ENCODE measurements around the gene GTF2F1. TPM values are rescaled to one million over a fixed set of nuclear protein-coding genes. Genes with fewer than 3 reads are reported as not detected.

Gene GTF2F1
- total and polyA plus RNA-seq, 9 of the 15 experiments (the other 6 are each of a cell fraction or from before 2014, with no cell fraction given) = 4.7 to 75.4 (median 68.4) TPM

GRCh38 chr19:6396305-6396704, 3.3 kb upstream of the GTF2F1 start (continued):
- no peak for TF ChIP-seq HBP1 (CRISPR knock-in tag; IDR thresholded peaks at IDR 0.05)
- TF ChIP-seq KAT7 (CRISPR knock-in tag; IDR thresholded peaks at IDR 0.05; ENCODE audit: borderline replicate concordance) = no peak
- TF ChIP-seq, protein P1, sequence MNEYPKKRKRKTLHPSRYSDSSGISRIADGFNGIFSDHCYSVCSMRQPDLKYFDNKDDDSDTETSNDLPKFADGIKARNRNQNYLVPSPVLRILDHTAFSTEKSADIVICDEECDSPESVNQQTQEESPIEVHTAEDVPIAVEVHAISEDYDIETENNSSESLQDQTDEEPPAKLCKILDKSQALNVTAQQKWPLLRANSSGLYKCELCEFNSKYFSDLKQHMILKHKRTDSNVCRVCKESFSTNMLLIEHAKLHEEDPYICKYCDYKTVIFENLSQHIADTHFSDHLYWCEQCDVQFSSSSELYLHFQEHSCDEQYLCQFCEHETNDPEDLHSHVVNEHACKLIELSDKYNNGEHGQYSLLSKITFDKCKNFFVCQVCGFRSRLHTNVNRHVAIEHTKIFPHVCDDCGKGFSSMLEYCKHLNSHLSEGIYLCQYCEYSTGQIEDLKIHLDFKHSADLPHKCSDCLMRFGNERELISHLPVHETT (CRISPR knock-in tag; conservative IDR thresholded peaks at IDR 0.05 in 1 of 2, IDR thresholded peaks at IDR 0.05 in 1 of 2) = no peak
- TF ChIP-seq BMI1 (IDR thresholded peaks at IDR 0.05; ENCODE audit: low read length) = no peak
- no peak for TF ChIP-seq HDAC1 (IDR thresholded peaks at IDR 0.05)

DNA sequence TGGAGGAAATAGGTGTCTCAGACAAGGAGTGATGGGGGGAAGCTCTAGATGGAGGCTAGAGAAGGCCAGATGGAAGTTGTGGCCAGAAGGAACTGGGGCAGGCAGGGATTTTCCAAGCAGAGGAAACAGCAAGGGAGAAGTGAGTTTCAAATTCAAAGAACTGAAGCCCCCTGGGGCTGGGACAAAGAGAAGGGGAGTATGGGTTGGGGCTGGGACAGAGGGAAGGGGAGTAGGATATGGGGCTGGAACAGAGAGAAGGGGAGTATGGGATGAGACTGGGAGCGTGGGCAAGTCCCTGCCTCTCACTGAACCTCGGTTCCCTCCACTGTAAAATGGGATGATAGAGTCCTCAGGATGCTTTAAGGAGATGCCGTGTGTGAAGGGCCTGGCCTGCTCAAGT, 1.9 kb upstream of the GTF2F1 start:
- H3K27me3 ChIP-seq (ENCODE audit: control insufficient read depth in 2 of 2, insufficient read depth in 2 of 2, low read length in 2 of 2) = no peaks in the 10 kb centered on the region
- H4K20me1 ChIP-seq (replicated peaks; ENCODE audit: control insufficient read depth, insufficient read depth, low read length) = no peaks in the 10 kb centered on the region
- peaks cover 8 to 18% of the 10 kb centered on the region in 2 experiments; a peak in 3 of 5 replicates for H3K4me1 ChIP-seq (replicated peaks in 1 of 2; ENCODE audit: control insufficient read depth in 2 of 2, insufficient read depth in 2 of 2, low read length in 2 of 2)
- H3K36me3 ChIP-seq (ENCODE audit: control insufficient read depth, insufficient read depth, low read length) = peaks cover 18% of the 10 kb centered on the region; the same call in 2 of the 3 replicates
- peak in 1 of 4 experiments; percentile 1 for DNase-seq (ENCODE audit: extremely low read depth in 1 of 4, low spot score in 3 of 4)
- no peak overlapping the region for H3K4me2 ChIP-seq (ENCODE audit: insufficient read depth, low read length)
- no peak overlapping the region for H3K9ac ChIP-seq (ENCODE audit: insufficient read depth in 1 of 2, low read depth in 2 of 2, low read length in 2 of 2)
- TF ChIP-seq ARNT (IDR thresholded peaks at IDR 0.05) (no peak), PURB (CRISPR knock-in tag; IDR thresholded peaks at IDR 0.05; ENCODE audit: low read depth) (no peak), HMGN3 (IDR thresholded peaks at IDR 0.05; ENCODE audit: borderline replicate concordance, extremely low read depth, insufficient read length, low read depth, low read length) (no peak)
- WGBS (ENCODE audit: insufficient coverage, low coverage, missing lambda C conversion rate) = 79% methylated on average over 3 of the region's 3 CpGs
- CTCF ChIA-PET (ENCODE audit: low intra/inter-chr PET ratio) = no interaction called here
- no peak for FAIRE-seq
- BruUV-seq (replicated peaks) = no TSS peak
- in situ Hi-C loops (cut with MboI) (no loop called here), intact Hi-C loops (cut with micrococcal nuclease) (no loop called here)
- no peak overlapping the region for H3K4me3 ChIP-seq
- no peaks in the 10 kb centered on the region for H3K9me3 ChIP-seq (replicated peaks; ENCODE audit: control insufficient read depth, insufficient read depth, low read depth, low read length)
- H3K27ac ChIP-seq (ENCODE audit: extremely low read depth, low read depth, low read length) = no peak overlapping the region
- H3K79me2 ChIP-seq (ENCODE audit: control insufficient read depth, insufficient read depth, low read length) = peaks cover 23% of the 10 kb centered on the region
- POLR2A ChIA-PET = interaction anchor here (0.6 kb wide), 1 partner anchor 157 kb away, joined by 3 read pairs; no protein-coding TSS in a partner anchor
- H3K9me1 ChIP-seq (ENCODE audit: control insufficient read depth, insufficient read depth, low read length) = no peaks in the 10 kb centered on the region
- no peak overlapping the region for H2AFZ ChIP-seq (ENCODE audit: low read depth, low read length)
- no peak for ATAC-seq

Measured in K562 (cell line).